Retinal pigment epithelial cell (primary cell): ENCODE measurements around the gene PDLIM5.

Experiments
- DNase-seq: peaks from one replicate; pipeline ENCODE4 v3.0.0-alpha.2; 2010; ENCODE audit warnings: low read depth
- H3K4me3 ChIP-seq: 2 replicates; pipeline ENCODE4 v1.5.1; 2011; ENCODE audit warnings: mild to moderate bottlenecking, low read length, control low read depth, moderate library complexity
- CTCF ChIP-seq: conservative IDR thresholded peaks from 2 replicates; pipeline ENCODE4 v1.5.1; 2011; ENCODE audit warnings: low read depth, low read length, control low read depth, inconsistent platforms

PDLIM5 gene

GRCh38 chr4:94490437-94490836, 38.7 kb downstream of the PDLIM5 start:
- TF ChIP-seq CTCF, result no peak
- H3K4me3 ChIP-seq, result no peak overlapping the region
- no peak for DNase-seq

GRCh38 chr4:94491322-94491721, 39.6 kb downstream of the PDLIM5 start:
- TF ChIP-seq CTCF, result no peak
- DNase-seq, result no peak
- no peak overlapping the region for H3K4me3 ChIP-seq

GRCh38 chr4:94495408-94495807, 43.7 kb downstream of the PDLIM5 start:
- H3K4me3 ChIP-seq, result no peak overlapping the region
- no peak for TF ChIP-seq CTCF
- no peak for DNase-seq

GRCh38 chr4:94497690-94498089, 45.9 kb downstream of the PDLIM5 start:
- no peak overlapping the region for H3K4me3 ChIP-seq
- no peak for DNase-seq
- no peak for TF ChIP-seq CTCF

GRCh38 chr4:94498502-94498901, 46.8 kb downstream of the PDLIM5 start:
- no peak for DNase-seq
- H3K4me3 ChIP-seq, result no peak overlapping the region
- TF ChIP-seq CTCF, result no peak

- TF ChIP-seq CTCF, result no peak
- DNase-seq, result no peak
- no peak overlapping the region for H3K4me3 ChIP-seq
These were observed 48.9 kb downstream of the PDLIM5 start for GRCh38 chr4:94500685-94501084.

- DNase-seq, result no peak
- no peak overlapping the region for H3K4me3 ChIP-seq
- TF ChIP-seq CTCF, result no peak
These were observed 52.8 kb downstream of the PDLIM5 start for GRCh38 chr4:94504545-94504944.
